GM23338 (cell line): ENCODE data around the gene ANKS1B. TPM values are rescaled to one million over a fixed set of nuclear protein-coding genes. Genes with fewer than 3 reads are reported as not detected.

ENCODE experiments used
- ATAC-seq: fragments of 200-7000 bp; cut with Tn5 transposase; 3 replicates; pipeline ENCODE4 v1.9.1; 2020
- DNase-seq: peaks from one replicate; pipeline ENCODE4 v3.0.0-alpha.2; 2015; ENCODE audit warnings: low spot score
- H2AFZ ChIP-seq: fragments of 200-600 bp; sonication (generic); 2 replicates; pipeline ENCODE4 v1.8.0; 2016; ENCODE audit warnings: antibody characterized with exemption, mild to moderate bottlenecking, moderate library complexity
- H3F3A ChIP-seq: fragments of 200-600 bp; sonication (generic); replicated peaks from 2 replicates; pipeline ENCODE4 v1.8.0; 2017; ENCODE audit warnings: antibody characterized with exemption, mixed run types, low read depth
- H3K27ac ChIP-seq: fragments of 200-600 bp; sonication (generic); 2 replicates; pipeline ENCODE4 v1.6.1; 2016; ENCODE audit warnings: low read depth
- H3K27me3 ChIP-seq: fragments of 200-600 bp; sonication (generic); 2 replicates; pipeline ENCODE4 v1.8.0; 2016; ENCODE audit warnings: mild to moderate bottlenecking, mixed run types, moderate library complexity; ENCODE audit not compliant: insufficient read depth
- H3K36me3 ChIP-seq: fragments of 200-600 bp; sonication (generic); 2 replicates; pipeline ENCODE4 v1.8.0; 2016; ENCODE audit warnings: mild to moderate bottlenecking; ENCODE audit not compliant: insufficient read depth
- H3K4me1 ChIP-seq: fragments of 200-600 bp; sonication (generic); 2 replicates; pipeline ENCODE4 v1.8.0; 2016; ENCODE audit warnings: mild to moderate bottlenecking, moderate library complexity; ENCODE audit not compliant: insufficient read depth
- H3K4me2 ChIP-seq: fragments of 200-600 bp; sonication (generic); 2 replicates; pipeline ENCODE4 v1.7.1; 2017; ENCODE audit warnings: mixed run types
- H3K4me3 ChIP-seq: fragments of 200-600 bp; sonication (generic); 2 replicates; pipeline ENCODE4 v1.6.1; 2016; ENCODE audit warnings: mixed run types
- H3K79me2 ChIP-seq: fragments of 200-600 bp; sonication (generic); replicated peaks from 2 replicates; pipeline ENCODE4 v1.8.0; 2017; ENCODE audit warnings: mild to moderate bottlenecking; ENCODE audit not compliant: insufficient read depth
- H3K9me2 ChIP-seq: fragments of 200-600 bp; sonication (generic); 2 replicates; pipeline ENCODE4 v1.8.0; 2017; ENCODE audit not compliant: insufficient read depth
- H4K20me1 ChIP-seq: fragments of 200-600 bp; sonication (generic); replicated peaks from 2 replicates; pipeline ENCODE4 v1.8.0; 2017; ENCODE audit warnings: mild to moderate bottlenecking; ENCODE audit not compliant: insufficient read depth
- H3K27ac Mint-ChIP-seq: 2 replicates; pipeline ENCODE4 v1.8.0; 2020; ENCODE audit warnings: inconsistent platforms, mild to moderate bottlenecking, moderate library complexity, mixed read lengths
- H3K27me3 Mint-ChIP-seq: 3 replicates; pipeline ENCODE4 v1.8.0; 2022; ENCODE audit warnings: low read depth, mild to moderate bottlenecking, moderate library complexity, mixed read lengths, inconsistent platforms; ENCODE audit not compliant: insufficient read depth, poor library complexity
- H3K36me3 Mint-ChIP-seq: 3 replicates; pipeline ENCODE4 v1.8.0; 2021; ENCODE audit warnings: low read depth, mild to moderate bottlenecking, inconsistent platforms, moderate library complexity, mixed read lengths
- H3K4me1 Mint-ChIP-seq: 3 replicates; pipeline ENCODE4 v1.8.0; 2020; ENCODE audit warnings: mild to moderate bottlenecking, inconsistent platforms, mixed read lengths
- H3K4me3 Mint-ChIP-seq: 3 replicates; pipeline ENCODE4 v1.8.0; 2021; ENCODE audit warnings: moderate library complexity, mild to moderate bottlenecking, inconsistent platforms, mixed read lengths
- H3K9me3 Mint-ChIP-seq: 3 replicates; pipeline ENCODE4 v1.8.0; 2020; ENCODE audit warnings: moderate library complexity, mild to moderate bottlenecking, inconsistent platforms, mixed read lengths
- CREB1 ChIP-seq: fragments of 250-450 bp; sonication (Bioruptor Pico); IDR thresholded peaks from 2 replicates; pipeline ENCODE4 v1.5.0; 2020; ENCODE audit warnings: low read depth, mild to moderate bottlenecking, moderate library complexity
- EZH2 ChIP-seq: fragments of 200-600 bp; sonication (generic); IDR thresholded peaks from one replicate; pipeline ENCODE4 v1.8.0; 2017; ENCODE audit warnings: antibody characterized with exemption, mild to moderate bottlenecking, low read depth; ENCODE audit not compliant: unreplicated experiment
- EZH2phosphoT487 ChIP-seq: fragments of 200-600 bp; sonication (generic); IDR thresholded peaks from one replicate; pipeline ENCODE4 v1.8.1; 2018; ENCODE audit warnings: antibody characterized with exemption; ENCODE audit not compliant: unreplicated experiment
- JUNB ChIP-seq: IDR thresholded peaks from one replicate; pipeline ENCODE4 v1.6.1; 2016; ENCODE audit warnings: antibody characterized with exemption; ENCODE audit not compliant: unreplicated experiment
- NANOG ChIP-seq: IDR thresholded peaks from 2 replicates; pipeline ENCODE4 v1.6.1; 2016; ENCODE audit warnings: antibody characterized with exemption, borderline replicate concordance
- ZNF114 ChIP-seq: fragments of 250-450 bp; sonication (Bioruptor Pico); IDR thresholded peaks from 2 replicates; pipeline ENCODE4 v1.5.0; 2020; ENCODE audit warnings: mild to moderate bottlenecking, moderate library complexity
- ZNF331 ChIP-seq: fragments of 250-450 bp; sonication (Bioruptor Pico); IDR thresholded peaks from 2 replicates; pipeline ENCODE4 v1.5.0; 2020; ENCODE audit warnings: low read depth, mild to moderate bottlenecking, moderate library complexity
- polyA plus RNA-seq: library from polyadenylated mRNA; unstranded; fragments of >200 nt; fragmentation: Nextera tagmentation; extraction: Ambion mirVana; gene quantifications from 2 replicates; pipeline ENCODE4 v1.2.1, GENCODE V29; 2016
- total RNA-seq: library from RNA; depleted of rRNA; stranded (reverse); fragments of >200 nt; shearing (Covaris generic); gene quantifications from 2 replicates; pipeline ENCODE4 v1.2.3, GENCODE V29; 2014
- TF ChIP-seq, protein P1 (sequence below): IDR thresholded peaks from 2 replicates; pipeline ENCODE4 v1.6.1; 2016; ENCODE audit warnings: antibody characterized with exemption
- TF ChIP-seq, protein P2 (sequence below): fragments of 250-450 bp; sonication (Bioruptor Pico); IDR thresholded peaks from 2 replicates; pipeline ENCODE4 v1.5.0; 2020; ENCODE audit warnings: mild to moderate bottlenecking, moderate library complexity
- TF ChIP-seq, protein P3 (sequence below): IDR thresholded peaks from one replicate; pipeline ENCODE4 v1.6.1; 2018; ENCODE audit warnings: antibody characterized with exemption; ENCODE audit not compliant: unreplicated experiment
- TF ChIP-seq, protein P4 (sequence below), 2 experiments: fragments of 200-600 bp in 1 of 2; sonication (generic) in 1 of 2; conservative IDR thresholded peaks; 2 replicates each; pipeline versions ENCODE4 v1.5.1 to v1.6.1; 2016 to 2017; ENCODE audit warnings: antibody characterized with exemption in 2 of 2, low read depth in 2 of 2, mild to moderate bottlenecking in 2 of 2, moderate library complexity in 1 of 2

The ANKS1B gene
- total and polyA plus RNA-seq, 2 experiments from 2014 or later: 4.3 to 5.8 TPM

DNA sequence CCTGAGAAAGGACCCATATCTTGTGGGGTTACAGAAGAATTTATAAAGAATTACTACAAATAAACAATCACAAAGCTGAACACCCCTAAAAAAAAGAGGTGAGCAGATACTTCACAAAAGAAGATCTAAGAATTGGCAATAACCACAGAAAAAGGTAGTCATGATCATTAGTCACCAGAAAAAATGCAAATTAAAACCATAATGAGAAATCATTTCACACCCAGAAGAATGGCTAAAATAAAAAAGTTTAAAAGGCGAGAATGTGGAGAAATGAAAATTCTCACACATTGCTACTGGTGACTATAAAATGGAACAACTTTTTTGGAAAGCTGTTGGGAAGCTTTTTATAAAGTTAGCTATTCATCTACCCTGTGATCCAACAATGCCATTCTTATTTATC, 545.3 kb downstream of the ANKS1B start:
- ATAC-seq: no peak
- no peaks in the 10 kb centered on the region for H3K36me3 Mint-ChIP-seq
- no peak for DNase-seq
- H3K4me1 Mint-ChIP-seq: peaks cover 23% of the 10 kb centered on the region
- no peaks in the 10 kb centered on the region for H3K36me3 ChIP-seq
- no peak overlapping the region for H3K27ac Mint-ChIP-seq
- H3K27ac ChIP-seq: no peak overlapping the region
- no peaks in the 10 kb centered on the region for H3K79me2 ChIP-seq
- H3K27me3 Mint-ChIP-seq: no peaks in the 10 kb centered on the region
- no peaks in the 10 kb centered on the region for H3F3A ChIP-seq
- no peaks in the 10 kb centered on the region for H3K27me3 ChIP-seq
- H4K20me1 ChIP-seq: no peaks in the 10 kb centered on the region
- peaks cover 5% of the 10 kb centered on the region; the same call in 1 of the 2 replicates for H3K4me1 ChIP-seq
- H3K4me2 ChIP-seq: no peak overlapping the region
- TF ChIP-seq CREB1 (CRISPR knock-in tag): no peak
- TF ChIP-seq, protein P1, sequence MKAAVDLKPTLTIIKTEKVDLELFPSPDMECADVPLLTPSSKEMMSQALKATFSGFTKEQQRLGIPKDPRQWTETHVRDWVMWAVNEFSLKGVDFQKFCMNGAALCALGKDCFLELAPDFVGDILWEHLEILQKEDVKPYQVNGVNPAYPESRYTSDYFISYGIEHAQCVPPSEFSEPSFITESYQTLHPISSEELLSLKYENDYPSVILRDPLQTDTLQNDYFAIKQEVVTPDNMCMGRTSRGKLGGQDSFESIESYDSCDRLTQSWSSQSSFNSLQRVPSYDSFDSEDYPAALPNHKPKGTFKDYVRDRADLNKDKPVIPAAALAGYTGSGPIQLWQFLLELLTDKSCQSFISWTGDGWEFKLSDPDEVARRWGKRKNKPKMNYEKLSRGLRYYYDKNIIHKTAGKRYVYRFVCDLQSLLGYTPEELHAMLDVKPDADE: no peak
- TF ChIP-seq ZNF114: no peak
- no peak for TF ChIP-seq JUNB
- TF ChIP-seq, protein P2, sequence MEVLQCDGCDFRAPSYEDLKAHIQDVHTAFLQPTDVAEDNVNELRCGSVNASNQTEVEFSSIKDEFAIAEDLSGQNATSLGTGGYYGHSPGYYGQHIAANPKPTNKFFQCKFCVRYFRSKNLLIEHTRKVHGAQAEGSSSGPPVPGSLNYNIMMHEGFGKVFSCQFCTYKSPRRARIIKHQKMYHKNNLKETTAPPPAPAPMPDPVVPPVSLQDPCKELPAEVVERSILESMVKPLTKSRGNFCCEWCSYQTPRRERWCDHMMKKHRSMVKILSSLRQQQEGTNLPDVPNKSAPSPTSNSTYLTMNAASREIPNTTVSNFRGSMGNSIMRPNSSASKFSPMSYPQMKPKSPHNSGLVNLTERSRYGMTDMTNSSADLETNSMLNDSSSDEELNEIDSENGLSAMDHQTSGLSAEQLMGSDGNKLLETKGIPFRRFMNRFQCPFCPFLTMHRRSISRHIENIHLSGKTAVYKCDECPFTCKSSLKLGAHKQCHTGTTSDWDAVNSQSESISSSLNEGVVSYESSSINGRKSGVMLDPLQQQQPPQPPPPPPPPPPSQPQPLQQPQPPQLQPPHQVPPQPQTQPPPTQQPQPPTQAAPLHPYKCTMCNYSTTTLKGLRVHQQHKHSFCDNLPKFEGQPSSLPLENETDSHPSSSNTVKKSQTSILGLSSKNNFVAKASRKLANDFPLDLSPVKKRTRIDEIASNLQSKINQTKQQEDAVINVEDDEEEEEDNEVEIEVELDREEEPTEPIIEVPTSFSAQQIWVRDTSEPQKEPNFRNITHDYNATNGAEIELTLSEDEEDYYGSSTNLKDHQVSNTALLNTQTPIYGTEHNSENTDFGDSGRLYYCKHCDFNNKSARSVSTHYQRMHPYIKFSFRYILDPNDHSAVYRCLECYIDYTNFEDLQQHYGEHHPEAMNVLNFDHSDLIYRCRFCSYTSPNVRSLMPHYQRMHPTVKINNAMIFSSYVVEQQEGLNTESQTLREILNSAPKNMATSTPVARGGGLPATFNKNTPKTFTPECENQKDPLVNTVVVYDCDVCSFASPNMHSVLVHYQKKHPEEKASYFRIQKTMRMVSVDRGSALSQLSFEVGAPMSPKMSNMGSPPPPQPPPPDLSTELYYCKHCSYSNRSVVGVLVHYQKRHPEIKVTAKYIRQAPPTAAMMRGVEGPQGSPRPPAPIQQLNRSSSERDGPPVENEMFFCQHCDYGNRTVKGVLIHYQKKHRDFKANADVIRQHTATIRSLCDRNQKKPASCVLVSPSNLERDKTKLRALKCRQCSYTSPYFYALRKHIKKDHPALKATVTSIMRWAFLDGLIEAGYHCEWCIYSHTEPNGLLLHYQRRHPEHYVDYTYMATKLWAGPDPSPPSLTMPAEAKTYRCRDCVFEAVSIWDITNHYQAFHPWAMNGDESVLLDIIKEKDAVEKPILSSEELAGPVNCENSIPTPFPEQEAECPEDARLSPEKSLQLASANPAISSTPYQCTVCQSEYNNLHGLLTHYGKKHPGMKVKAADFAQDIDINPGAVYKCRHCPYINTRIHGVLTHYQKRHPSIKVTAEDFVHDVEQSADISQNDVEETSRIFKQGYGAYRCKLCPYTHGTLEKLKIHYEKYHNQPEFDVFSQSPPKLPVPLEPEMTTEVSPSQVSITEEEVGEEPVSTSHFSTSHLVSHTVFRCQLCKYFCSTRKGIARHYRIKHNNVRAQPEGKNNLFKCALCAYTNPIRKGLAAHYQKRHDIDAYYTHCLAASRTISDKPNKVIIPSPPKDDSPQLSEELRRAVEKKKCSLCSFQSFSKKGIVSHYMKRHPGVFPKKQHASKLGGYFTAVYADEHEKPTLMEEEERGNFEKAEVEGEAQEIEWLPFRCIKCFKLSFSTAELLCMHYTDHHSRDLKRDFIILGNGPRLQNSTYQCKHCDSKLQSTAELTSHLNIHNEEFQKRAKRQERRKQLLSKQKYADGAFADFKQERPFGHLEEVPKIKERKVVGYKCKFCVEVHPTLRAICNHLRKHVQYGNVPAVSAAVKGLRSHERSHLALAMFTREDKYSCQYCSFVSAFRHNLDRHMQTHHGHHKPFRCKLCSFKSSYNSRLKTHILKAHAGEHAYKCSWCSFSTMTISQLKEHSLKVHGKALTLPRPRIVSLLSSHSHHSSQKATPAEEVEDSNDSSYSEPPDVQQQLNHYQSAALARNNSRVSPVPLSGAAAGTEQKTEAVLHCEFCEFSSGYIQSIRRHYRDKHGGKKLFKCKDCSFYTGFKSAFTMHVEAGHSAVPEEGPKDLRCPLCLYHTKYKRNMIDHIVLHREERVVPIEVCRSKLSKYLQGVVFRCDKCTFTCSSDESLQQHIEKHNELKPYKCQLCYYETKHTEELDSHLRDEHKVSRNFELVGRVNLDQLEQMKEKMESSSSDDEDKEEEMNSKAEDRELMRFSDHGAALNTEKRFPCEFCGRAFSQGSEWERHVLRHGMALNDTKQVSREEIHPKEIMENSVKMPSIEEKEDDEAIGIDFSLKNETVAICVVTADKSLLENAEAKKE (CRISPR knock-in tag): no peak
- TF ChIP-seq, protein P3, sequence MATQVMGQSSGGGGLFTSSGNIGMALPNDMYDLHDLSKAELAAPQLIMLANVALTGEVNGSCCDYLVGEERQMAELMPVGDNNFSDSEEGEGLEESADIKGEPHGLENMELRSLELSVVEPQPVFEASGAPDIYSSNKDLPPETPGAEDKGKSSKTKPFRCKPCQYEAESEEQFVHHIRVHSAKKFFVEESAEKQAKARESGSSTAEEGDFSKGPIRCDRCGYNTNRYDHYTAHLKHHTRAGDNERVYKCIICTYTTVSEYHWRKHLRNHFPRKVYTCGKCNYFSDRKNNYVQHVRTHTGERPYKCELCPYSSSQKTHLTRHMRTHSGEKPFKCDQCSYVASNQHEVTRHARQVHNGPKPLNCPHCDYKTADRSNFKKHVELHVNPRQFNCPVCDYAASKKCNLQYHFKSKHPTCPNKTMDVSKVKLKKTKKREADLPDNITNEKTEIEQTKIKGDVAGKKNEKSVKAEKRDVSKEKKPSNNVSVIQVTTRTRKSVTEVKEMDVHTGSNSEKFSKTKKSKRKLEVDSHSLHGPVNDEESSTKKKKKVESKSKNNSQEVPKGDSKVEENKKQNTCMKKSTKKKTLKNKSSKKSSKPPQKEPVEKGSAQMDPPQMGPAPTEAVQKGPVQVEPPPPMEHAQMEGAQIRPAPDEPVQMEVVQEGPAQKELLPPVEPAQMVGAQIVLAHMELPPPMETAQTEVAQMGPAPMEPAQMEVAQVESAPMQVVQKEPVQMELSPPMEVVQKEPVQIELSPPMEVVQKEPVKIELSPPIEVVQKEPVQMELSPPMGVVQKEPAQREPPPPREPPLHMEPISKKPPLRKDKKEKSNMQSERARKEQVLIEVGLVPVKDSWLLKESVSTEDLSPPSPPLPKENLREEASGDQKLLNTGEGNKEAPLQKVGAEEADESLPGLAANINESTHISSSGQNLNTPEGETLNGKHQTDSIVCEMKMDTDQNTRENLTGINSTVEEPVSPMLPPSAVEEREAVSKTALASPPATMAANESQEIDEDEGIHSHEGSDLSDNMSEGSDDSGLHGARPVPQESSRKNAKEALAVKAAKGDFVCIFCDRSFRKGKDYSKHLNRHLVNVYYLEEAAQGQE: no peak
- TF ChIP-seq EZH2phosphoT487: no peak
- no peak for TF ChIP-seq NANOG
- no peak for TF ChIP-seq EZH2
- TF ChIP-seq, protein P4, sequence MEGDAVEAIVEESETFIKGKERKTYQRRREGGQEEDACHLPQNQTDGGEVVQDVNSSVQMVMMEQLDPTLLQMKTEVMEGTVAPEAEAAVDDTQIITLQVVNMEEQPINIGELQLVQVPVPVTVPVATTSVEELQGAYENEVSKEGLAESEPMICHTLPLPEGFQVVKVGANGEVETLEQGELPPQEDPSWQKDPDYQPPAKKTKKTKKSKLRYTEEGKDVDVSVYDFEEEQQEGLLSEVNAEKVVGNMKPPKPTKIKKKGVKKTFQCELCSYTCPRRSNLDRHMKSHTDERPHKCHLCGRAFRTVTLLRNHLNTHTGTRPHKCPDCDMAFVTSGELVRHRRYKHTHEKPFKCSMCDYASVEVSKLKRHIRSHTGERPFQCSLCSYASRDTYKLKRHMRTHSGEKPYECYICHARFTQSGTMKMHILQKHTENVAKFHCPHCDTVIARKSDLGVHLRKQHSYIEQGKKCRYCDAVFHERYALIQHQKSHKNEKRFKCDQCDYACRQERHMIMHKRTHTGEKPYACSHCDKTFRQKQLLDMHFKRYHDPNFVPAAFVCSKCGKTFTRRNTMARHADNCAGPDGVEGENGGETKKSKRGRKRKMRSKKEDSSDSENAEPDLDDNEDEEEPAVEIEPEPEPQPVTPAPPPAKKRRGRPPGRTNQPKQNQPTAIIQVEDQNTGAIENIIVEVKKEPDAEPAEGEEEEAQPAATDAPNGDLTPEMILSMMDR (conservative IDR thresholded peaks at IDR 0.05; ENCODE audit: low read depth in 2 of 2): no peak
- TF ChIP-seq ZNF331: no peak
- no peak overlapping the region for H3K4me3 ChIP-seq
- no peak overlapping the region for H3K4me3 Mint-ChIP-seq
- no peaks in the 10 kb centered on the region for H3K9me3 Mint-ChIP-seq
- H2AFZ ChIP-seq: no peak overlapping the region
- no peaks in the 10 kb centered on the region for H3K9me2 ChIP-seq
